ENCODE measurements around the gene PI4KA. TPM values are rescaled to one million over a fixed set of nuclear protein-coding genes. Genes with fewer than 3 reads are reported as not detected.

PI4KA gene
- total and polyA plus RNA-seq, 3 experiments from 2014 or later: 64.9 to 65.8 (median 65.5) TPM

GRCh38 chr22:20869234-20869633 lies 10.6 kb upstream of the PI4KA start:
- CTCF ChIA-PET: no interaction called here
- POLR2A ChIA-PET: no interaction called here
- H3K4me3 Mint-ChIP-seq: no peak overlapping the region
- H3K4me3 ChIP-seq (ENCODE audit: low read length): no peak overlapping the region
- no peaks in the 10 kb centered on the region for H3K9me3 ChIP-seq (ENCODE audit: low read length)
- no peaks in the 10 kb centered on the region for H3K27me3 Mint-ChIP-seq
- H3K27ac ChIP-seq (ENCODE audit: low read depth, low read length): no peak overlapping the region
- H3K27me3 ChIP-seq (ENCODE audit: insufficient read depth, low read length, poor library complexity, severe bottlenecking): no peaks in the 10 kb centered on the region
- peaks cover 0 to 58% (median 3%) of the 10 kb centered on the region in 3 donors for H3K36me3 Mint-ChIP-seq
- H3K4me1 ChIP-seq (ENCODE audit: insufficient read depth, low read length): peaks cover 27% of the 10 kb centered on the region
- peak overlapping the region in 2 of 8 donors; percentile 73 to 85 for H3K27ac Mint-ChIP-seq
- no peaks in the 10 kb centered on the region for H3K9me3 Mint-ChIP-seq
- DNase-seq: no peak
- H3K4me1 Mint-ChIP-seq: peaks cover 12 to 36% (median 14%) of the 10 kb centered on the region in 3 donors
- H3K36me3 ChIP-seq (ENCODE audit: insufficient read depth, low read length): peaks cover 8% of the 10 kb centered on the region

GRCh38 chr22:20868025-20868962 lies 9.7 kb upstream of the PI4KA start:
- Histone ChIP-seq H3K36me3 (ENCODE audit: insufficient read depth, low read length) (peaks cover 8% of the 10 kb centered on the region), H3K27ac (ENCODE audit: low read depth, low read length) (peak overlapping the region; percentile 85), H3K27me3 (ENCODE audit: insufficient read depth, low read length, poor library complexity, severe bottlenecking) (no peaks in the 10 kb centered on the region), H3K4me1 (ENCODE audit: insufficient read depth, low read length) (peaks cover 28% of the 10 kb centered on the region), H3K4me3 (ENCODE audit: low read length) (no peak overlapping the region), H3K9me3 (ENCODE audit: low read length) (no peaks in the 10 kb centered on the region)
- H3K36me3 Mint-ChIP-seq: peaks cover 0 to 64% (median 8%) of the 10 kb centered on the region in 3 donors
- H3K27me3 Mint-ChIP-seq: no peaks in the 10 kb centered on the region
- ChIA-PET POLR2A (no interaction called here), CTCF (no interaction called here)
- peaks cover 18 to 45% (median 21%) of the 10 kb centered on the region in 3 donors for H3K4me1 Mint-ChIP-seq
- DNase-seq: no peak
- peak overlapping the region in 1 of 7 donors; percentile 68 for H3K4me3 Mint-ChIP-seq
- H3K27ac Mint-ChIP-seq: peak overlapping the region in 6 of 8 donors; percentile 31 to 91 (median 42)
- H3K9me3 Mint-ChIP-seq: no peaks in the 10 kb centered on the region

GRCh38 chr22:20867179-20868024 lies 8.8 kb upstream of the PI4KA start:
- Mint-ChIP-seq H3K9me3 (no peaks in the 10 kb centered on the region), H3K4me3 (peak overlapping the region in 2 of 7 donors; percentile 28 to 68), H3K4me1 (peaks cover 20 to 54% (median 24%) of the 10 kb centered on the region in 3 donors), H3K27me3 (no peaks in the 10 kb centered on the region), H3K27ac (peak overlapping the region in 6 of 8 donors; percentile 31 to 91 (median 44)), H3K36me3 (peaks cover 0 to 70% (median 8%) of the 10 kb centered on the region in 3 donors)
- peak overlapping the region; percentile 85 for H3K27ac ChIP-seq (ENCODE audit: low read depth, low read length)
- no peak for DNase-seq
- peak overlapping the region; percentile 7 for H3K4me3 ChIP-seq (ENCODE audit: low read length)
- peaks cover 37% of the 10 kb centered on the region for H3K4me1 ChIP-seq (ENCODE audit: insufficient read depth, low read length)
- H3K27me3 ChIP-seq (ENCODE audit: insufficient read depth, low read length, poor library complexity, severe bottlenecking): no peaks in the 10 kb centered on the region
- peaks cover 8% of the 10 kb centered on the region for H3K36me3 ChIP-seq (ENCODE audit: insufficient read depth, low read length)
- H3K9me3 ChIP-seq (ENCODE audit: low read length): no peaks in the 10 kb centered on the region
- ChIA-PET CTCF (no interaction called here), POLR2A (no interaction called here)

DNA sequence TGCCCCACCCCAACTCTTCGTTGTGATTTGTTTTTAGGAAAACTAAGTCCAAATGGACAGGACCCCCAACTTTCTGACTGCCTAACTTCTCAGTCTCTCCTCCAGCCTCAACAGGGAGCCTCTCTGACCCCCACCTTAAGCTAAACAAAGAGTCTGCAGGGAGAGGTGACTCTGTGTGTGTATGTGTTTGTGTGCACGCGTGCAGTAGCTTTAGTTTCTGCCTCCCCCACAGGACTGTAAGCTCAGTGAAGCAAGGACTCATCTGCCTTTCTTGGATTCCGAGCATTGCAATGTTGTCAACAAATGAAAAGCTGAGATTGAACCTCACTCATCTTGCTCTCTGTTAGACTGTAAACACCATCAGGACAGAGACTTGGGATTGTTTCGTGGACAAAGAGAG lies 8.1 kb upstream of the PI4KA start:
- Histone ChIP-seq H3K4me1 (ENCODE audit: insufficient read depth, low read length) (peaks cover 43% of the 10 kb centered on the region), H3K27me3 (ENCODE audit: insufficient read depth, low read length, poor library complexity, severe bottlenecking) (no peaks in the 10 kb centered on the region), H3K36me3 (ENCODE audit: insufficient read depth, low read length) (peaks cover 8% of the 10 kb centered on the region), H3K4me3 (ENCODE audit: low read length) (peak overlapping the region; percentile 7), H3K27ac (ENCODE audit: low read depth, low read length) (peak overlapping the region; percentile 85), H3K9me3 (ENCODE audit: low read length) (no peaks in the 10 kb centered on the region)
- ChIA-PET POLR2A (no interaction called here), CTCF (no interaction called here)
- peaks cover 24 to 60% (median 30%) of the 10 kb centered on the region in 3 donors for H3K4me1 Mint-ChIP-seq
- peak overlapping the region in 1 of 7 donors; percentile 68 for H3K4me3 Mint-ChIP-seq
- no peak for DNase-seq
- H3K27me3 Mint-ChIP-seq: no peaks in the 10 kb centered on the region
- no peaks in the 10 kb centered on the region for H3K9me3 Mint-ChIP-seq
- peaks cover 0 to 73% (median 12%) of the 10 kb centered on the region in 3 donors for H3K36me3 Mint-ChIP-seq
- H3K27ac Mint-ChIP-seq: peak overlapping the region in 4 of 8 donors; percentile 33 to 91 (median 64)

DNA sequence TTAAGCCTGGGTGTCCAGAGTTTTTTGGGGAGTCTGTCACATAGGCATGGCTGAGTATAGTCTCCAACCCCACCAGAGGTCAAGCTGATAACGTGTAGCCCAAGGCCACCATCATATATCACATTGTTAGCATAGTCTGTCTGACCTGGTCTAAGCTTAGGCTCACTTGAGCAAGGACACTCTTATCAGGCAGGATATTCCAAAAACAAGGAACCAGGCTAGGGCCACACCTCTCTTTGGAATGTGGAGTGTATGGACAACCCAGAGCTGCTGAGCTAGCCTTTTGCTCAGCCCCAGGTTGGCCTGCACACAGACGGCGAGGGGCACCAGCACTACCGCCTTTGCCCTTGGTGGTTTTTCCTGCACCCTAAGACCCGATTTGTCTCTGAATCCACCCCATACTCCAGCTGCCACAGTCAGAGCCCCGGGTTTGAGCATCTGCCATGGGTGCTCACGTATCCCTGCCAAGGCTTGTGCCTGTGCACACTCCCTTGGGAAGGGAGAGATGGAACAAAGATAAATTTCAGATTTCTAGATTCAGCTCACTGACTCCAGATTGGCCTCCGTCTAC lies 7.3 kb upstream of the PI4KA start:
- POLR2A ChIA-PET: no interaction called here

DNA sequence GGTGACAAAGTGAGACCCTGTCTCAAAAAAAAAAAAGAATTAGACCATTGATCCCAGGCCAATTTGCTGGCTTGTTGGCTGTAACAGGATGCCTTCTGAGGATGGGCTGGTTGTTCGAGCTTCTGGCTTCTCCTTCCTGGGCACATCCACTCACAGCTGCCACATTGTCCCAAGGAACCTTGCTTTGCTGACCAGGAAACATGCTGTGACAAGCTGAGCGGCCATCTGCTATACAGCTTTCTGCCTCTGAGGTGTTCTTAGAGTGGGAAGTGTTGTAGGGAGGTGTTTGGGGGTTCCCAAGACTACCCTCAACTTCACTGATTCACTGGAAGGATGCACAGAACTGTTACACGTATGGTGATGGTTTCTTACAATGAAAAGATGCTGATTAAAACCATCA lies 6.7 kb upstream of the PI4KA start:
- peak overlapping the region; percentile 14 for H3K27ac ChIP-seq (ENCODE audit: low read depth, low read length)
- H3K36me3 Mint-ChIP-seq: peaks cover 0 to 66% (median 12%) of the 10 kb centered on the region in 3 donors
- peaks cover 3% of the 10 kb centered on the region for H3K36me3 ChIP-seq (ENCODE audit: insufficient read depth, low read length)
- H3K9me3 Mint-ChIP-seq: no peaks in the 10 kb centered on the region
- no peak overlapping the region for H3K4me3 ChIP-seq (ENCODE audit: low read length)
- DNase-seq: no peak
- ChIA-PET CTCF (no interaction called here), POLR2A (no interaction called here)
- peak overlapping the region in 2 of 8 donors; percentile 47 to 54 for H3K27ac Mint-ChIP-seq
- no peaks in the 10 kb centered on the region for H3K27me3 Mint-ChIP-seq
- H3K9me3 ChIP-seq (ENCODE audit: low read length): no peaks in the 10 kb centered on the region
- no peaks in the 10 kb centered on the region for H3K27me3 ChIP-seq (ENCODE audit: insufficient read depth, low read length, poor library complexity, severe bottlenecking)
- H3K4me3 Mint-ChIP-seq: no peak overlapping the region
- H3K4me1 Mint-ChIP-seq: peaks cover 28 to 71% (median 36%) of the 10 kb centered on the region in 3 donors
- peaks cover 48% of the 10 kb centered on the region for H3K4me1 ChIP-seq (ENCODE audit: insufficient read depth, low read length)

More for the DNA sequence above, 7.3 kb upstream of the PI4KA start:
- Mint-ChIP-seq H3K9me3 (no peaks in the 10 kb centered on the region), H3K4me1 (peaks cover 24 to 65% (median 30%) of the 10 kb centered on the region in 3 donors), H3K4me3 (peak overlapping the region in 1 of 7 donors; percentile 68), H3K27ac (peak overlapping the region in 2 of 8 donors; percentile 86 to 91), H3K27me3 (no peaks in the 10 kb centered on the region), H3K36me3 (peaks cover 0 to 68% (median 12%) of the 10 kb centered on the region in 3 donors)
- Histone ChIP-seq H3K27me3 (ENCODE audit: insufficient read depth, low read length, poor library complexity, severe bottlenecking) (no peaks in the 10 kb centered on the region), H3K4me3 (ENCODE audit: low read length) (no peak overlapping the region), H3K27ac (ENCODE audit: low read depth, low read length) (peak overlapping the region; percentile 85), H3K9me3 (ENCODE audit: low read length) (no peaks in the 10 kb centered on the region), H3K4me1 (ENCODE audit: insufficient read depth, low read length) (peaks cover 43% of the 10 kb centered on the region), H3K36me3 (ENCODE audit: insufficient read depth, low read length) (peaks cover 8% of the 10 kb centered on the region)
- CTCF ChIA-PET: no interaction called here
- DNase-seq: no peak

- peaks cover 56% of the 10 kb centered on the region for H3K4me1 ChIP-seq (ENCODE audit: insufficient read depth, low read length)
- H3K36me3 Mint-ChIP-seq: peaks cover 0 to 62% (median 12%) of the 10 kb centered on the region in 3 donors
- peaks cover 34 to 78% (median 45%) of the 10 kb centered on the region in 3 donors for H3K4me1 Mint-ChIP-seq
- H3K4me3 Mint-ChIP-seq: no peak overlapping the region
- no peak overlapping the region for H3K4me3 ChIP-seq (ENCODE audit: low read length)
- no peak overlapping the region for H3K27ac ChIP-seq (ENCODE audit: low read depth, low read length)
- no peak for DNase-seq
- no peaks in the 10 kb centered on the region for H3K9me3 ChIP-seq (ENCODE audit: low read length)
- H3K27ac Mint-ChIP-seq: peak overlapping the region in 6 of 8 donors; percentile 2 to 80 (median 51)
- H3K27me3 Mint-ChIP-seq: no peaks in the 10 kb centered on the region
- H3K27me3 ChIP-seq (ENCODE audit: insufficient read depth, low read length, poor library complexity, severe bottlenecking): no peaks in the 10 kb centered on the region
- CTCF ChIA-PET: no interaction called here
- H3K9me3 Mint-ChIP-seq: no peaks in the 10 kb centered on the region
- no peaks in the 10 kb centered on the region for H3K36me3 ChIP-seq (ENCODE audit: insufficient read depth, low read length)
- POLR2A ChIA-PET: no interaction called here
Measured at GRCh38 chr22:20864186-20864908, 5.7 kb upstream of the PI4KA start.

Measured in CD8-positive, alpha-beta memory T cell (primary cell).